GM21526 (cell line): ENCODE data around the gene ZNF418.
"Not testable (repeated sequence)": the region's sequence is repeated elsewhere in the genome, so short reads cannot be mapped to it uniquely, and the experiment has no call there.

Experiments used
- ATAC-seq: cut with Tn5 transposase; IDR thresholded peaks from one replicate; pipeline ENCODE4 v1.9.1; 2021; ENCODE audit warnings: moderate library complexity; ENCODE audit not compliant: unreplicated experiment, low FRiP score

The ZNF418 gene

GRCh38 chr19:57890706-57891105 lies 44.5 kb downstream of the ZNF418 start:
- ATAC-seq: not testable (repeated sequence)

- ATAC-seq: peak; percentile 72
Measured at GRCh38 chr19:57888560-57889231, 46.5 kb downstream of the ZNF418 start, which contains the start of gene ZNF814. Gene ZNF814, minus strand, starts transcription at chr19:57889037. Its CDS starts 235 bp downstream, at chr19:57888802.

GRCh38 chr19:57888107-57888559 lies 47.1 kb downstream of the ZNF418 start:
- ATAC-seq: peak; percentile 13

GRCh38 chr19:57887195-57887941 lies 47.8 kb downstream of the ZNF418 start:
- no peak for ATAC-seq

GRCh38 chr19:57886046-57886445 lies 49.2 kb downstream of the ZNF418 start:
- ATAC-seq: no peak

GRCh38 chr19:57873883-57874799 lies 61.1 kb downstream of the ZNF418 start:
- ATAC-seq: not testable (repeated sequence)

- ATAC-seq: no peak
Measured at GRCh38 chr19:57872450-57872849, 62.8 kb downstream of the ZNF418 start.
